ENCODE data around the gene EFHD2. TPM values are rescaled to one million over a fixed set of nuclear protein-coding genes. Genes with fewer than 3 reads are reported as not detected.

EFHD2 gene
- total and polyA plus RNA-seq, 2 of the 8 experiments (the other 6 are each of a cell fraction or from before 2014, with no cell fraction given), result 24.4 to 25.1 TPM

DNA sequence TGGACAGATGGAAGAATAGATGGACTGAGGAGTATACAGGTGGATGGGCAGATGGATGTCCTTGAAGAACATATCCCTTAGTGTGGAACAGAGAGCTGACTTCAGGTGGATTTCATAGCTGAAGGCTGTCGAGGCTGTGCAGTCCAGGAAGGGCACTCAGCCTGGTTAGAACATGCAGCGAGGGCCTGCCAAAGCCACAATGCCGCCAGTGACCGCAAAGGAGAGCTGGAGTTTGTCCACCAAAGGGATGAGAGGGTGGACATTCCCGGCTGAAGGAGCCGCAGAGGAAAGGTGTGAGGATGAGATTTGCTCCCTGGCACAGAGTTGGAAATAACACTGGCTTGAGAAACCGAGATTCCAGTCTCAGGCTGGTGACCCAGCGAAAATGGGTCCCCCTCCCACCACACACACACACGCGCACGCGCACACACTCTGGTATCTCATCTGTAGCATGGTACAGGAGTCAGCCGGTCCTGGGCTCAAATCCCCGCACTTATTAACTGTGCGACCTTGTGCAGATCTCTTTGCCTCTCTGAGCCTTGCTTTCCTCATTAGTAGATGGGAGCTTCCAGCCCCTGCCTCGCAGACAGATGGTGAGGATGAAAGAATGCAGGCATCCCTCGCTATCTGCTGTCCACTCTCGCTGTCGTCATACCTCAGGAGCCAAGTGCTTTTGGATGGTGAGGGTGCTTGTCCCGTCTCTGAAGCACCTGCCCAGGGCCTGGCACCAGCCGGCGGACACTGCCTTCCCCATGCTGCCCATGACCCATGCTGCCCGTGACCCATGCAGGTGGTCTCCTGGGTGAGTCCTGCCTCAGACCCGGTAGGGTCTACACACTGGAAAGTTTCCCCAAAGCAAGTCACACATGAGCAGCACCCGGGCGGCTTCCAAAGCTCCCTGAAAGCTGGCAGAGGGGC is 26.8 kb upstream of the EFHD2 start (continued):
- TF ChIP-seq CBX5 (IDR thresholded peaks at IDR 0.05; ENCODE audit: low read depth, low read length) (no peak), TBP (IDR thresholded peaks at IDR 0.05; ENCODE audit: low read depth, low read length) (no peak)
- TF ChIP-seq, protein P1, sequence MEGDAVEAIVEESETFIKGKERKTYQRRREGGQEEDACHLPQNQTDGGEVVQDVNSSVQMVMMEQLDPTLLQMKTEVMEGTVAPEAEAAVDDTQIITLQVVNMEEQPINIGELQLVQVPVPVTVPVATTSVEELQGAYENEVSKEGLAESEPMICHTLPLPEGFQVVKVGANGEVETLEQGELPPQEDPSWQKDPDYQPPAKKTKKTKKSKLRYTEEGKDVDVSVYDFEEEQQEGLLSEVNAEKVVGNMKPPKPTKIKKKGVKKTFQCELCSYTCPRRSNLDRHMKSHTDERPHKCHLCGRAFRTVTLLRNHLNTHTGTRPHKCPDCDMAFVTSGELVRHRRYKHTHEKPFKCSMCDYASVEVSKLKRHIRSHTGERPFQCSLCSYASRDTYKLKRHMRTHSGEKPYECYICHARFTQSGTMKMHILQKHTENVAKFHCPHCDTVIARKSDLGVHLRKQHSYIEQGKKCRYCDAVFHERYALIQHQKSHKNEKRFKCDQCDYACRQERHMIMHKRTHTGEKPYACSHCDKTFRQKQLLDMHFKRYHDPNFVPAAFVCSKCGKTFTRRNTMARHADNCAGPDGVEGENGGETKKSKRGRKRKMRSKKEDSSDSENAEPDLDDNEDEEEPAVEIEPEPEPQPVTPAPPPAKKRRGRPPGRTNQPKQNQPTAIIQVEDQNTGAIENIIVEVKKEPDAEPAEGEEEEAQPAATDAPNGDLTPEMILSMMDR (IDR thresholded peaks at IDR 0.05; ENCODE audit: control extremely low read depth in 1 of 3, insufficient read depth in 1 of 3, low read depth in 1 of 3, low read length in 3 of 3), result no peak

All from H1 (cell line).